ENCODE data around the gene GALR2. TPM values are rescaled to one million over a fixed set of nuclear protein-coding genes. Genes with fewer than 3 reads are reported as not detected.

The GALR2 gene
- total and polyA plus RNA-seq, 10 of the 15 experiments (the other 5 are each of a cell fraction or from before 2014, with no cell fraction given) = 0.06 to 1.2 (median 0.22) TPM; not detected in 5

DNA sequence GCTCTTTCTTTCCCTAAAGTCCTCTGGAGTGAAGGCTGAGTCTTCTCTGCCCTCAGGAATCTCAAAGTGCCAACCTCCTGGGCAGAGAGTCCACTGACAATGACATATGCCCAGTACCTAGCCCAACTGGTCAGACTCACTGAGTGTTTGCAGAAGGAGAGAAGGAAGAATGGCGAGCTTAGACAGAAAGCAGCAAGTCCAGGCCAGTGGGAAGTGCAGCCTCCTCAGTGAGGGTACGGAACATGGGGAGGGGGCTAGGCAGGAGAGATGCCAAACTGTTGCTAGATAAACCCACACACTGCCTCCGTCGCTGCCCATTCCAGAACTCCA is 28.3 kb downstream of the GALR2 start (continued):
- TF ChIP-seq, protein P1, sequence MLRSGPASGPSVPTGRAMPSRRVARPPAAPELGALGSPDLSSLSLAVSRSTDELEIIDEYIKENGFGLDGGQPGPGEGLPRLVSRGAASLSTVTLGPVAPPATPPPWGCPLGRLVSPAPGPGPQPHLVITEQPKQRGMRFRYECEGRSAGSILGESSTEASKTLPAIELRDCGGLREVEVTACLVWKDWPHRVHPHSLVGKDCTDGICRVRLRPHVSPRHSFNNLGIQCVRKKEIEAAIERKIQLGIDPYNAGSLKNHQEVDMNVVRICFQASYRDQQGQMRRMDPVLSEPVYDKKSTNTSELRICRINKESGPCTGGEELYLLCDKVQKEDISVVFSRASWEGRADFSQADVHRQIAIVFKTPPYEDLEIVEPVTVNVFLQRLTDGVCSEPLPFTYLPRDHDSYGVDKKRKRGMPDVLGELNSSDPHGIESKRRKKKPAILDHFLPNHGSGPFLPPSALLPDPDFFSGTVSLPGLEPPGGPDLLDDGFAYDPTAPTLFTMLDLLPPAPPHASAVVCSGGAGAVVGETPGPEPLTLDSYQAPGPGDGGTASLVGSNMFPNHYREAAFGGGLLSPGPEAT (IDR thresholded peaks at IDR 0.05; ENCODE audit: low read depth) = no peak
- no peak for TF ChIP-seq CREM (IDR thresholded peaks at IDR 0.05; ENCODE audit: low read depth)

DNA sequence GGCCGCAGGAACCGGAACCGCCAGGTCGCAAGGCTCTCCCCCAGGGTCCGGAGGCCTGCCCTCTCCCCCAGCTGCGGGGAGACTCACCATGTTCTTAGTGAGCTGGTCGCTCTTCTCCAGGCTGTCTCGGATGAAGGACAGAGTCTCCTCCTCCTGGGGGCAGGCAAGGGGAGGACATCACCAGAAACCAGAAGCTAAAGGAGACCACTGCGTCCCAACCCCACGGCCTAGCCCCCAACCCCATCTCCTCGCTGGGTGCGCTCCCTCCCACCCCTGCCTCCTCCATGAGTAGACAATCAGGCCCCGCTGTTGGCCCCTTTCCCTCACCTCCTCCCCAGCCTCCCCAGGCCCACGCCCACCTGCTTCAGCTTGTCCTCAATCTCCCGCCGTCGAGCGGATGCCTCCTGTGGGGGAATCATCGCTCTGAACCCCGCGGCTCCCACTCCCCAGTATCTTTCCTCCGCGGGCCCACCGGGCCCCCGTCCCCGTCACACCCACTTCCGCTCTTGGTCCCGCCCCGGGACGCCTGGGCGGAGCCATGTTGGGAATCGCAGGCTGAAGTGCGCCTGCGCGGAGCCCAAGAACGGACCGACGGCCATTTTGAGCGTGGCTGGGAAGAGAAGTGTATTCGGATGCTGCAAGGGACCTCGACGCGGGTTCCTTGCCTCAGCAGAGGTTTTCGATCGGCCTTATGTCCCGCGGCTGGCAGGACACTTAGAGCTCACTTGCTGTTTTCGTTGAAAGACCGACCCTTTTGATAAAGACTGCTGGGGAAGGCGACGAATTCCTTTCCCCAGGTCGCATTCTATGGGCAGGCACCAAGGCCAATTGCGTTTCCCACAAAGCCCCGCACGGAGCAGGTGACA is 28.9 kb downstream of the GALR2 start, which contains the start of gene EXOC7:
Gene EXOC7, minus strand, starts transcription at position 514 of the 866 bp plus-strand sequence. Its CDS starts 95 bp downstream, at position 419.
- peaks cover 1 to 10% of the 10 kb centered on the region in 2 experiments; a peak in 3 of 4 replicates for H3K36me3 ChIP-seq (ENCODE audit: control insufficient read depth in 2 of 2, insufficient read depth in 2 of 2, low read length in 1 of 2)
- peaks cover 14% of the 10 kb centered on the region for H3K79me2 ChIP-seq (ENCODE audit: control insufficient read depth, insufficient read depth, low read length)
- intact Hi-C loops (cut with micrococcal nuclease; ENCODE audit: unreplicated experiment) (no loop called here), in situ Hi-C loops (cut with MboI) (no loop called here)
- H3K4me3 ChIP-seq = peak within 1 kb of the TSS; percentile 90
- WGBS (ENCODE audit: insufficient coverage, insufficient replicate concordance, low lambda C conversion rate, missing lambda C conversion rate) = 7% methylated on average over 50 of the region's 55 CpGs
- ATAC-seq (peak; percentile 96), FAIRE-seq (peak; percentile 88), DNase-seq (ENCODE audit: low read depth, low spot score) (peak; percentile 75)
- ChIA-PET SMC1A (ENCODE audit: uncharacterized antibody, unreplicated experiment) (interaction anchor here (0.7 to 1.3 kb wide), 7 partner anchors 8 to 521 kb away, joined by 3 to 4 read pairs (median 4); no protein-coding TSS in a partner anchor), POLR2A (interaction anchor here (0.6 to 1.3 kb wide), 7 partner anchors 76 to 294 kb away, joined by 3 to 4 read pairs (median 3); partner anchors contain the start of gene UBALD2), RAD21 (ENCODE audit: unreplicated experiment) (interaction anchor here (0.9 to 1.4 kb wide), 4 partner anchors 89 to 198 kb away, joined by 3 to 5 read pairs (median 4); no protein-coding TSS in a partner anchor), CTCF (interaction anchor here (0.6 to 7.6 kb wide), 13 partner anchors 9 to 471 kb away, joined by 3 to 40 read pairs (median 4); no protein-coding TSS in a partner anchor)
- H2AFZ ChIP-seq (ENCODE audit: control insufficient read depth, low read depth, low read length) = peak within 1 kb of the TSS; percentile 90
- H3K27me3 ChIP-seq (replicated peaks in 1 of 2; ENCODE audit: control insufficient read depth in 2 of 2, insufficient read depth in 2 of 2, low read length in 1 of 2) = no peaks in the 10 kb centered on the region
- H3K9me3 ChIP-seq (replicated peaks; ENCODE audit: control insufficient read depth, insufficient read depth, low read length) = no peaks in the 10 kb centered on the region; the same call in 2 of the 3 replicates
- peak within 1 kb of the TSS; percentile 71 for H3K27ac ChIP-seq (ENCODE audit: control insufficient read depth, insufficient read depth)
- H3K4me2 ChIP-seq (ENCODE audit: control insufficient read depth, insufficient read depth) = peak within 1 kb of the TSS; percentile 86
- no peaks in the 10 kb centered on the region for H4K20me1 ChIP-seq (ENCODE audit: control insufficient read depth, insufficient read depth)
- BruUV-seq (replicated peaks) = no TSS peak
- H3K9ac ChIP-seq (ENCODE audit: control insufficient read depth, insufficient read depth, low read length) = peak within 1 kb of the TSS; percentile 69
- peaks cover 6% of the 10 kb centered on the region for H3K4me1 ChIP-seq (ENCODE audit: control insufficient read depth, insufficient read depth, low read length)
- TF ChIP-seq TAF1 (IDR thresholded peaks at IDR 0.05; ENCODE audit: borderline replicate concordance, low read depth, low read length) = peak; percentile 79
- TF ChIP-seq, protein P2, sequence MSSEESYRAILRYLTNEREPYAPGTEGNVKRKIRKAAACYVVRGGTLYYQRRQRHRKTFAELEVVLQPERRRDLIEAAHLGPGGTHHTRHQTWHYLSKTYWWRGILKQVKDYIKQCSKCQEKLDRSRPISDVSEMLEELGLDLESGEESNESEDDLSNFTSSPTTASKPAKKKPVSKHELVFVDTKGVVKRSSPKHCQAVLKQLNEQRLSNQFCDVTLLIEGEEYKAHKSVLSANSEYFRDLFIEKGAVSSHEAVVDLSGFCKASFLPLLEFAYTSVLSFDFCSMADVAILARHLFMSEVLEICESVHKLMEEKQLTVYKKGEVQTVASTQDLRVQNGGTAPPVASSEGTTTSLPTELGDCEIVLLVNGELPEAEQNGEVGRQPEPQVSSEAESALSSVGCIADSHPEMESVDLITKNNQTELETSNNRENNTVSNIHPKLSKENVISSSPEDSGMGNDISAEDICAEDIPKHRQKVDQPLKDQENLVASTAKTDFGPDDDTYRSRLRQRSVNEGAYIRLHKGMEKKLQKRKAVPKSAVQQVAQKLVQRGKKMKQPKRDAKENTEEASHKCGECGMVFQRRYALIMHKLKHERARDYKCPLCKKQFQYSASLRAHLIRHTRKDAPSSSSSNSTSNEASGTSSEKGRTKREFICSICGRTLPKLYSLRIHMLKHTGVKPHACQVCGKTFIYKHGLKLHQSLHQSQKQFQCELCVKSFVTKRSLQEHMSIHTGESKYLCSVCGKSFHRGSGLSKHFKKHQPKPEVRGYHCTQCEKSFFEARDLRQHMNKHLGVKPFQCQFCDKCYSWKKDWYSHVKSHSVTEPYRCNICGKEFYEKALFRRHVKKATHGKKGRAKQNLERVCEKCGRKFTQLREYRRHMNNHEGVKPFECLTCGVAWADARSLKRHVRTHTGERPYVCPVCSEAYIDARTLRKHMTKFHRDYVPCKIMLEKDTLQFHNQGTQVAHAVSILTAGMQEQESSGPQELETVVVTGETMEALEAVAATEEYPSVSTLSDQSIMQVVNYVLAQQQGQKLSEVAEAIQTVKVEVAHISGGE (CRISPR knock-in tag; IDR thresholded peaks at IDR 0.05) = no peak
- TF ChIP-seq PML (IDR thresholded peaks at IDR 0.05; ENCODE audit: low read length) = peak; percentile 42; the same call in 1 of the 2 replicates
- TF ChIP-seq, protein P3, sequence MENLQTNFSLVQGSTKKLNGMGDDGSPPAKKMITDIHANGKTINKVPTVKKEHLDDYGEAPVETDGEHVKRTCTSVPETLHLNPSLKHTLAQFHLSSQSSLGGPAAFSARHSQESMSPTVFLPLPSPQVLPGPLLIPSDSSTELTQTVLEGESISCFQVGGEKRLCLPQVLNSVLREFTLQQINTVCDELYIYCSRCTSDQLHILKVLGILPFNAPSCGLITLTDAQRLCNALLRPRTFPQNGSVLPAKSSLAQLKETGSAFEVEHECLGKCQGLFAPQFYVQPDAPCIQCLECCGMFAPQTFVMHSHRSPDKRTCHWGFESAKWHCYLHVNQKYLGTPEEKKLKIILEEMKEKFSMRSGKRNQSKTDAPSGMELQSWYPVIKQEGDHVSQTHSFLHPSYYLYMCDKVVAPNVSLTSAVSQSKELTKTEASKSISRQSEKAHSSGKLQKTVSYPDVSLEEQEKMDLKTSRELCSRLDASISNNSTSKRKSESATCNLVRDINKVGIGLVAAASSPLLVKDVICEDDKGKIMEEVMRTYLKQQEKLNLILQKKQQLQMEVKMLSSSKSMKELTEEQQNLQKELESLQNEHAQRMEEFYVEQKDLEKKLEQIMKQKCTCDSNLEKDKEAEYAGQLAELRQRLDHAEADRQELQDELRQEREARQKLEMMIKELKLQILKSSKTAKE (IDR thresholded peaks at IDR 0.05; ENCODE audit: low read depth, poor library complexity, severe bottlenecking) = no peak
- TF ChIP-seq HCFC1 (IDR thresholded peaks at IDR 0.05; ENCODE audit: low read length) = peak; percentile 61
- peak; percentile 20 for TF ChIP-seq RELA (IDR thresholded peaks at IDR 0.05; ENCODE audit: borderline replicate concordance, partially characterized antibody)
- TF ChIP-seq NRF1 (conservative IDR thresholded peaks at IDR 0.05; ENCODE audit: low read depth, low read length) = peak; percentile 43; the same call in 1 of the 2 replicates
- TF ChIP-seq ZBED1 (IDR thresholded peaks at IDR 0.05; ENCODE audit: borderline replicate concordance) = no peak
- peak; percentile 37; the same call in 1 of the 2 replicates for TF ChIP-seq RUNX3 (IDR thresholded peaks at IDR 0.05; ENCODE audit: low read length)
- TF ChIP-seq POLR2AphosphoS5 (IDR thresholded peaks at IDR 0.05; ENCODE audit: low read length) = peak; percentile 94
- peak; percentile 98 for TF ChIP-seq YY1 (IDR thresholded peaks at IDR 0.05; ENCODE audit: low read depth, low read length)
- peak; percentile 31; the same call in 1 of the 2 replicates for TF ChIP-seq HDGF (IDR thresholded peaks at IDR 0.05)
- TF ChIP-seq GABPA (IDR thresholded peaks at IDR 0.05; ENCODE audit: low read depth) = peak; percentile 80

All from GM12878 (cell line).